GM12878 (cell line): Measurements from ENCODE around the gene FAM200A. TPM values are rescaled to one million over a fixed set of nuclear protein-coding genes. Genes with fewer than 3 reads are reported as not detected.

Experiments used
- ATAC-seq: fragments of 200-7000 bp; cut with Tn5 transposase; 3 replicates; pipeline ENCODE4 v1.9.1; 2020; ENCODE audit warnings: mild to moderate bottlenecking, moderate library complexity
- BruUV-seq: library from RNA; stranded (reverse); fragments of 400-500 nt; replicated peaks from 2 replicates; lab custom pipeline; 2021; lab: Mats Ljungman, UMichigan
- CTCF ChIA-PET: fragments of 300-600 bp; sonication (Branson Sonifier 250); formaldehyde crosslinking; extraction: SDS; loops from one replicate; lab custom pipeline; 2021; ENCODE audit warnings: inconsistent platforms; lab: Yijun Ruan, JAX
- POLR2A ChIA-PET: fragments of 350-600 bp; formaldehyde crosslinking; extraction: SDS; loops from one replicate; lab custom pipeline; 2021; ENCODE audit warnings: inconsistent platforms; lab: Charles Lee
- RAD21 ChIA-PET: fragments of 300-600 bp; sonication (Branson Sonifier 250); formaldehyde crosslinking; loops from one replicate; lab custom pipeline; 2023; ENCODE audit warnings: antibody characterized with exemption; ENCODE audit not compliant: unreplicated experiment; lab: Charles Lee
- SMC1A ChIA-PET: fragments of 300-600 bp; sonication (Branson Sonifier 250); formaldehyde crosslinking; loops from one replicate; lab custom pipeline; 2023; ENCODE audit not compliant: unreplicated experiment, uncharacterized antibody; lab: Charles Lee
- DNase-seq: peaks from one replicate; pipeline ENCODE4 v3.0.0-alpha.2; 2011; ENCODE audit warnings: low read depth, low spot score
- FAIRE-seq: peaks from 3 replicates; lab custom pipeline; 2011; peaks lifted over from hg19 to GRCh38; lab: Jason Lieb, UNC
- H2AFZ ChIP-seq: 2 replicates; pipeline ENCODE4 v1.6.0; 2011; ENCODE audit warnings: low read depth, low read length, control low read depth; ENCODE audit not compliant: control insufficient read depth
- H3K27ac ChIP-seq: 2 replicates; pipeline ENCODE4 v1.5.1; 2011; ENCODE audit warnings: control low read depth; ENCODE audit not compliant: control insufficient read depth, insufficient read depth
- H3K27me3 ChIP-seq, 2 experiments: replicated peaks in 1 of 2; 2 replicates each; pipeline versions ENCODE4 v1.6.0 to v1.6.1; 2011; ENCODE audit warnings: low read length in 1 of 2; ENCODE audit not compliant: control insufficient read depth in 2 of 2, insufficient read depth in 2 of 2
- H3K36me3 ChIP-seq, 2 experiments: 2 replicates each; pipeline ENCODE4 v1.5.1; 2011; ENCODE audit warnings: low read length in 1 of 2; ENCODE audit not compliant: control insufficient read depth in 2 of 2, insufficient read depth in 2 of 2
- H3K4me1 ChIP-seq: 2 replicates; pipeline ENCODE4 v1.6.1; 2011; ENCODE audit warnings: mild to moderate bottlenecking, low read length, moderate library complexity, mixed read lengths; ENCODE audit not compliant: control insufficient read depth, insufficient read depth
- H3K4me2 ChIP-seq: 2 replicates; pipeline ENCODE4 v1.6.0; 2011; ENCODE audit warnings: control low read depth; ENCODE audit not compliant: control insufficient read depth, insufficient read depth
- H3K4me3 ChIP-seq: fragments of 200-600 bp; sonication (generic); 2 replicates; pipeline ENCODE4 v1.5.1; 2016
- H3K79me2 ChIP-seq: 2 replicates; pipeline ENCODE4 v1.6.0; 2011; ENCODE audit warnings: low read length; ENCODE audit not compliant: control insufficient read depth, insufficient read depth
- H3K9ac ChIP-seq: 2 replicates; pipeline ENCODE4 v1.8.0; 2011; ENCODE audit warnings: low read length, control low read depth, mixed read lengths; ENCODE audit not compliant: control insufficient read depth, insufficient read depth
- H3K9me3 ChIP-seq: replicated peaks from 3 replicates; pipeline ENCODE4 v1.5.1; 2011; ENCODE audit warnings: mild to moderate bottlenecking, low read length; ENCODE audit not compliant: control insufficient read depth, insufficient read depth
- H4K20me1 ChIP-seq: 2 replicates; pipeline ENCODE4 v1.6.0; 2011; ENCODE audit not compliant: control insufficient read depth, insufficient read depth
- ETV6 ChIP-seq, 2 experiments: fragments of 450-650 bp in 1 of 2; IDR thresholded peaks in 1 of 2; conservative IDR thresholded peaks in 1 of 2; 2 replicates each; pipeline ENCODE4 v1.6.1; 2014; ENCODE audit warnings: antibody characterized with exemption in 1 of 2, borderline replicate concordance in 1 of 2, low read depth in 1 of 2, mild to moderate bottlenecking in 1 of 2, moderate library complexity in 1 of 2
- KDM1A ChIP-seq: fragments of 200-600 bp; sonication (generic); IDR thresholded peaks from 2 replicates; pipeline ENCODE4 v1.6.1; 2016; ENCODE audit warnings: borderline replicate concordance
- POLR2A ChIP-seq: IDR thresholded peaks from 2 replicates; pipeline ENCODE4 v1.6.1; 2011; ENCODE audit warnings: low read depth, mild to moderate bottlenecking, low read length
- SREBF1 ChIP-seq: IDR thresholded peaks from 2 replicates; pipeline ENCODE4 v1.6.1; 2012; ENCODE audit warnings: mild to moderate bottlenecking, low read length
- WGBS: methylation state at CpG from one replicate; pipeline ENCODE4 v1.1.6; 2016; ENCODE audit warnings: low lambda C conversion rate; ENCODE audit not compliant: insufficient replicate concordance, insufficient coverage; ENCODE audit errors: missing lambda C conversion rate; 5-methylcytosine and 5-hydroxymethylcytosine counted together
- in situ Hi-C: fragments of 300-500 bp; cut with MboI; formaldehyde crosslinking; loops from 9 replicates; pipeline ENCODE4 v1.14.3; 2018; ENCODE audit warnings: mixed read lengths
- intact Hi-C: fragments of 100-400 bp; cut with micrococcal nuclease; formaldehyde crosslinking; loops from one replicate; pipeline ENCODE4 v1.14.2; 2022; ENCODE audit not compliant: unreplicated experiment
- polyA plus RNA-seq, 11 experiments: library from polyadenylated mRNA; depleted of rRNA in 4 of 11; unstranded in 6 of 11; stranded (reverse) in 5 of 11; fragments of >200 nt; fragmentation: Nextera tagmentation in 4 of 11; fragmentation: Illumina TruSeq in 1 of 11; extraction: Ambion mirVana in 4 of 11; extraction: Trizol in 1 of 11; gene quantifications; 1 replicate in 1 of 11; 2 replicates in 10 of 11; pipeline versions ENCODE4 v1.2.1 to v1.2.3, GENCODE V29; 2011 to 2016; ENCODE audit warnings: inconsistent platforms in 2 of 11, missing spikeins in 2 of 11, low read depth in 1 of 11
- total RNA-seq, 4 experiments: library from RNA; depleted of rRNA in 3 of 4; stranded (reverse); fragments of >200 nt in 3 of 4; fragmentation: Illumina TruSeq in 1 of 4; extraction: Trizol in 1 of 4; gene quantifications; 2 replicates each; pipeline versions ENCODE4 v1.2.1 to v1.2.3, GENCODE V29; 2013 to 2021
- TF ChIP-seq, protein P1 (sequence below): fragments of 450-650 bp; IDR thresholded peaks from 2 replicates; pipeline ENCODE4 v1.6.1; 2018; ENCODE audit warnings: mild to moderate bottlenecking, low read depth, moderate library complexity; ENCODE audit not compliant: partially characterized antibody

The FAM200A gene
- total and polyA plus RNA-seq, 10 of the 15 experiments (the other 5 are each of a cell fraction or from before 2014, with no cell fraction given), result 2.7 to 9.0 (median 6.5) TPM

DNA sequence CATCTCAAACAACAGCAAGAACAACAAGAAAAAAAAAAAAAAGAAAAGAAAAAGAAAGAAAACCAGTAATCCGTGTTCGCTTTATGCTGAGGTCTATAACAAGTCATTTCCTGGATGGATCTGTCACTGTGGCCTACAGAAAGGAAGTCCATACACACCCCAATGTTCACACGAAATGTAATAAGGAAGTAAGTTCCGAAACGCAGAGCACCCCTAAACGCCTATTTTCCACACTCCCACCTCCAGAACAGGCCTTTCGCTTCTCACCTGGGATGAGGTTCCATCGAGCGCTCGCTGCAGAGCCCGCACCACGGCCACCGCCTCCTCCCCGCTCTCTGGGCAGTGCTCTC is 52.6 kb downstream of the FAM200A start (continued):
- no peak for TF ChIP-seq SREBF1
- TF ChIP-seq ETV6 (conservative IDR thresholded peaks at IDR 0.05 in 1 of 2, IDR thresholded peaks at IDR 0.05 in 1 of 2; ENCODE audit: borderline replicate concordance in 1 of 2, low read depth in 1 of 2), result peak in 1 of 2 experiments; percentile 34; a peak in 1 of 4 replicates
- TF ChIP-seq, protein P1, sequence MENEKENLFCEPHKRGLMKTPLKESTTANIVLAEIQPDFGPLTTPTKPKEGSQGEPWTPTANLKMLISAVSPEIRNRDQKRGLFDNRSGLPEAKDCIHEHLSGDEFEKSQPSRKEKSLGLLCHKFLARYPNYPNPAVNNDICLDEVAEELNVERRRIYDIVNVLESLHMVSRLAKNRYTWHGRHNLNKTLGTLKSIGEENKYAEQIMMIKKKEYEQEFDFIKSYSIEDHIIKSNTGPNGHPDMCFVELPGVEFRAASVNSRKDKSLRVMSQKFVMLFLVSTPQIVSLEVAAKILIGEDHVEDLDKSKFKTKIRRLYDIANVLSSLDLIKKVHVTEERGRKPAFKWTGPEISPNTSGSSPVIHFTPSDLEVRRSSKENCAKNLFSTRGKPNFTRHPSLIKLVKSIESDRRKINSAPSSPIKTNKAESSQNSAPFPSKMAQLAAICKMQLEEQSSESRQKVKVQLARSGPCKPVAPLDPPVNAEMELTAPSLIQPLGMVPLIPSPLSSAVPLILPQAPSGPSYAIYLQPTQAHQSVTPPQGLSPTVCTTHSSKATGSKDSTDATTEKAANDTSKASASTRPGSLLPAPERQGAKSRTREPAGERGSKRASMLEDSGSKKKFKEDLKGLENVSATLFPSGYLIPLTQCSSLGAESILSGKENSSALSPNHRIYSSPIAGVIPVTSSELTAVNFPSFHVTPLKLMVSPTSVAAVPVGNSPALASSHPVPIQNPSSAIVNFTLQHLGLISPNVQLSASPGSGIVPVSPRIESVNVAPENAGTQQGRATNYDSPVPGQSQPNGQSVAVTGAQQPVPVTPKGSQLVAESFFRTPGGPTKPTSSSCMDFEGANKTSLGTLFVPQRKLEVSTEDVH, result no peak

DNA sequence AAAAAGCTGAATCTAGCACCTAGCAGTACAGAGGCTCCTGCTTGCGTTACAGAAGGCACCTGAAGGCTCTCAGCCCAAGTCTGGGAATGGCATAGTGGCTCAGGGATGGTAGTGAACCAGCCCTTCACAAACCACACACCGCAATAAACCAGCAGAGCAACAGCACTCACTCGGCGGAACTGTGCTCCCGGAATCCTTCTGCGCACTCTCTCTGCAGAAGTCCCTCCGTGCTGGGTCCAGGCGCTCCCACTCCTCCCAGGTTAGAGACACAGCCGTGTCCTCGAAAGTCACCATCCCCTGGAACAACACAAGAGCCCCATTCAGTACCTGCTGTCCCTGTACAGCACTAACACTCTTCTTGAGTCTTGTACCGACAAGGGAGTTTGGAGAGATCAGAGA is 53.4 kb downstream of the FAM200A start:
- 26% methylated on average over 11 of the region's 11 CpGs for WGBS
- ATAC-seq (no peak), DNase-seq (no peak), FAIRE-seq (no peak)
- intact Hi-C loops, result no loop called here
- Histone ChIP-seq H3K27me3 (no peaks in the 10 kb centered on the region), H3K79me2 (peaks cover 50% of the 10 kb centered on the region), H4K20me1 (no peaks in the 10 kb centered on the region), H3K4me2 (peak overlapping the region; percentile 94), H3K27ac (peak overlapping the region; percentile 2; the same call in 1 of the 2 replicates), H3K9me3 (peaks cover 20% of the 10 kb centered on the region), H3K36me3 (peaks cover 8 to 23% of the 10 kb centered on the region in 2 experiments), H3K4me1 (no peaks in the 10 kb centered on the region), H2AFZ (no peak overlapping the region), H3K4me3 (peak overlapping the region; percentile 95), H3K9ac (peak overlapping the region; percentile 94)
- TF ChIP-seq POLR2A (peak; percentile 40; the same call in 1 of the 2 replicates), KDM1A (no peak)
- BruUV-seq, result no TSS peak
- CTCF ChIA-PET, result interaction anchor here (0.7 to 1.1 kb wide), 2 partner anchors 11 to 200 kb away, joined by 3 to 4 read pairs; no protein-coding TSS in a partner anchor
- RAD21 ChIA-PET, result interaction anchor here (1.0 kb wide), 1 partner anchor 25 kb away, joined by 3 read pairs; no protein-coding TSS in a partner anchor
- SMC1A ChIA-PET, result interaction anchor here (0.9 to 1.4 kb wide), 2 partner anchors 8 to 9 kb away, joined by 3 read pairs; no protein-coding TSS in a partner anchor
- POLR2A ChIA-PET, result interaction anchor here (0.6 to 1.4 kb wide), 5 partner anchors 8 to 882 kb away, joined by 3 to 4 read pairs (median 3); no protein-coding TSS in a partner anchor
- in situ Hi-C loops, result no loop called here
